ES-I3 (cell line): Measurements from ENCODE around the gene KRT71.

ENCODE experiments used
- H3K36me3 ChIP-seq: 2 replicates; pipeline ENCODE4 v1.6.1; 2013; ENCODE audit warnings: mild to moderate bottlenecking, low read length, control low read depth, moderate library complexity; ENCODE audit not compliant: insufficient read depth
- H3K4me1 ChIP-seq: 2 replicates; pipeline ENCODE4 v1.6.1; 2013; ENCODE audit warnings: mild to moderate bottlenecking, control low read depth, low read length; ENCODE audit not compliant: insufficient read depth
- H3K9ac ChIP-seq: 2 replicates; pipeline ENCODE4 v1.6.1; 2013; ENCODE audit warnings: low read depth, mild to moderate bottlenecking, low read length, moderate library complexity
- H3K9me3 ChIP-seq: 2 replicates; pipeline ENCODE4 v1.6.1; 2013; ENCODE audit warnings: mild to moderate bottlenecking, low read length, moderate library complexity; ENCODE audit not compliant: control insufficient read depth, insufficient read depth

KRT71 gene

GRCh38 chr12:52496054-52496453 lies 56.9 kb downstream of the KRT71 start:
- H3K9me3 ChIP-seq: no peaks in the 10 kb centered on the region
- no peaks in the 10 kb centered on the region for H3K36me3 ChIP-seq
- no peak overlapping the region for H3K9ac ChIP-seq
- H3K4me1 ChIP-seq: peaks cover 21% of the 10 kb centered on the region

DNA sequence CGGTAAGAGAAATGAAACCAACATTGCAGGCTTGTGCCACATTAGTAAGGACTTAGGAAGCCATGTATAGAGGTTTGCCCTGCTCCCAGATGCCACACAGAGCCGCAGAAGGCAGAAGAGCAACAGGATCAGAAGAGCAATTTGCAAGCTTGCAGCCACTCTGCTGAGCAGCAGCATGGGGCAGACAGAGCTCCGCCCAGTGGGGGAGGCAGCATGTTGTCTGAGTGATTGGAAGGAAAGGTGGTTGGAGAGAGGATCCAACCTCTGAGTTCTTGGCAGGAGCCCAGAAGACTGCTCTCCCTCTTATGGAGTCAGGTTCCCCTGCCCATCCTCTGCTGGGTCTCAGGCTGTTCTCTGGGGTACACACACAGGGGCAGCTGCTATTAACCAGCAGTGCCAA lies 57.6 kb downstream of the KRT71 start:
- Histone ChIP-seq H3K36me3 (no peaks in the 10 kb centered on the region), H3K4me1 (peaks cover 21% of the 10 kb centered on the region), H3K9ac (no peak overlapping the region), H3K9me3 (no peaks in the 10 kb centered on the region)

DNA sequence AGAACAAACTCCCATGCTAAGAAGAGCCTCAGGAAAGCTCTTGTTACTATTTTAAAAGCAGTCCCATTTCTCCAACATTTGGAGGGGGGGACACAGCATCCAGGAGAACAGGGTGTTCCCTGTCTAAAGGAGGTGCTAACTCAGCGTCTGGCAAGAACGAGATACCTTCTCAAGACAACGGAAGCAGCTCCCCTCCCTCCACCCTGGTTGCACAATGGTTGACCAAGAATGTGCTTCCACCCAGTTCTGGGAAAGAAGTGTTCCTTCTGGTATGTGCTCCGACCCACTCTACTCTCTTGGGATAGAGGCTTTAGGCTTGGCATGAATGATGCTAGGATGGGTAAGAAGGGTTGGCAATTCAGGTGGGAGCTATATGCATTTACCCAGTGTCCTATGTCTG lies 58.4 kb downstream of the KRT71 start:
- Histone ChIP-seq H3K9ac (no peak overlapping the region), H3K36me3 (no peaks in the 10 kb centered on the region), H3K9me3 (peaks cover 1% of the 10 kb centered on the region; the same call in 1 of the 2 replicates), H3K4me1 (peaks cover 21% of the 10 kb centered on the region)

GRCh38 chr12:52494100-52494499 lies 58.8 kb downstream of the KRT71 start:
- Histone ChIP-seq H3K4me1 (peaks cover 21% of the 10 kb centered on the region), H3K9me3 (peaks cover 2% of the 10 kb centered on the region; the same call in 1 of the 2 replicates), H3K36me3 (no peaks in the 10 kb centered on the region), H3K9ac (no peak overlapping the region)
